ENCODE measurements around the gene CTLA4.
"Not testable (repeated sequence)": the region's sequence is repeated elsewhere in the genome, so short reads cannot be mapped to it uniquely, and the experiment has no call there.

The CTLA4 gene

DNA sequence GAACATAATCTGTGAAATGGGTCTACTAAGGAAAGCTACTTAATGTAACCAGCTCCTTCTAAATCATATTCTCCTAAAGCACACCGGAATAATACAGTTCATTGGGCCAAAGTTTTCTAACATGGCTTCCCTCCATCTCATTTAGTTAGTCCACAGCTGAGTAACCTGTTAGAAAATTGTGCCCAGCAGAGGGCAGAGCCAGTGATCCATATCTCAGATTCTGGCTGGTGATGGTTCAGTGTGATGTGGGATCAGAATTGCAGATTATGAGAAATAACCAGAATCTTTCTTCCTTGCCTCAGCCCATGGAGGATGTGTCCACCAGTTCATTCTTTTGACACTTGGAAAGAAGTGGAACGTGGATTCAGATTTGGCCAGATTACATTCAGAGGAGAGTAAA, 9.4 kb upstream of the CTLA4 start:
- DNase-seq: peak; percentile 76

DNA sequence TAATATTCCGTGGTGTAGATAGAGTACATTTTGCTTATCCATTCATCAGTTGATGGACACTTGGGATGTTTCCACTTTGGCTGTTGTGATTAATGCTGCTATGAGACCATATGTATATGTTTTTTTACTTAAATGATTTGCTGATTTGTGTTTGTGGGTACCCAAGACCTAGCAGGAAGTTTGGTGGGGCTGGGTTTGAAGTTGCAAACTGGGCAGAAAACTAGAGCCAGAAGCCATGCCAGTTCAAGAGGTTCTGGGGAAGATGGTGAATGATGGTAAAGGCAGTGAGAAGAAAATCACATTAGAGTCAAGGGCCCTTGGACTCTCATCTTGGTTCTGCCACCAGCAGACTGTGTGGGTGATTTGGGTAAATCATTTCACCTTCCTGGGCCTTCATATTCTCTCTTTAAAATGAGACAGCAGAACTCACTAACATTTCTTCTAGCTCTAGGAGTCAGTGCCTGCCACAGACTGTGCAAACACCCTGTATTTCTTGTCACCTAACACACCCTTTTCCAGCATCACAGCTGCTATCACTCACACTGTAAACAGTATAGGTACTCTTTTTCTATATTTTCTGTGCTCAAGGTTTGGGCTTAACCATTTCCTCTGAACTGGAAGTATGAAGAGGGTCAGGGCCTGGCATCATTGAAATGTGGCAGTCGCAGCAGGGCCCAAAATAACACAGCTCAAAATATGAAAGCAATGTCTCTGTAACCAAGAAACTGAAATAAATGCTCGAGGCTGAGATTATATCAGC, 8.4 kb upstream of the CTLA4 start:
- DNase-seq: no peak

DNA sequence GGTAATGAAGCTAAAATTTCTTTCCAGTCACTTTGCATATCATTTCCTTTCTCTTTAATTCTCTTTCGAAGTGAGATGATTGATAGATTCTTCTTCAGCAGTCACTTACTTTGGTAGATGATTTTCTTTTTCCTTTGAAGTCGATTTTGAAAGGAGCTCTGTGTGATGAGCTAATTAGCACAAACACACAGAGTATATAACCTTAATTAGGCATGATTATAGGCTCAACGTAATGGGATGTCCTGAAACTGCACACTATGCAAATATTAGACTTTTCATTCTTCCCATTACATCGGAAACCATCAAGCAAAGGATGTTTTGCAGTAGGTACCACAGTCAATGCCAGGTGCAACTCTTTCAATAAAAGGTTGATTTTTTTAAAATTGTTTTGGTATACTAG, 6.4 kb upstream of the CTLA4 start:
- no peak for DNase-seq

DNA sequence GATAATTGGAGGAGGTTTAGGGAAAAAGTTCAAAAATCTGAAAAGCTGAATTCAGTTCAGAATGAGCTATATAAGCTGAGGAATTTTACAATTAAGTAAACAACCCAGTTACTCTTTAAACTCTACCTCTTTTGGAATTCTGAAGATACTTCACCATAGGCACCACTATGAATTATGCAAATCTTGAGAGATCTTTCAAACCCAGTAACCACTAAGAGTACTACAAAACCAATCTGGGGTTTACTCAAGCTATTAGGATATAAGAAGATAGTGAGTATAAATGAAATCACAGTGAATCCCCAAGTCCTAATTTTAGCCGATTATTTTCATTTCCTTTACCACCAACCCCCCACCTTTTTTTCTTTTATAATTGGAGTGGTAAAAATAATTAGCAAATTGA, 6.0 kb upstream of the CTLA4 start:
- no peak for DNase-seq

DNA sequence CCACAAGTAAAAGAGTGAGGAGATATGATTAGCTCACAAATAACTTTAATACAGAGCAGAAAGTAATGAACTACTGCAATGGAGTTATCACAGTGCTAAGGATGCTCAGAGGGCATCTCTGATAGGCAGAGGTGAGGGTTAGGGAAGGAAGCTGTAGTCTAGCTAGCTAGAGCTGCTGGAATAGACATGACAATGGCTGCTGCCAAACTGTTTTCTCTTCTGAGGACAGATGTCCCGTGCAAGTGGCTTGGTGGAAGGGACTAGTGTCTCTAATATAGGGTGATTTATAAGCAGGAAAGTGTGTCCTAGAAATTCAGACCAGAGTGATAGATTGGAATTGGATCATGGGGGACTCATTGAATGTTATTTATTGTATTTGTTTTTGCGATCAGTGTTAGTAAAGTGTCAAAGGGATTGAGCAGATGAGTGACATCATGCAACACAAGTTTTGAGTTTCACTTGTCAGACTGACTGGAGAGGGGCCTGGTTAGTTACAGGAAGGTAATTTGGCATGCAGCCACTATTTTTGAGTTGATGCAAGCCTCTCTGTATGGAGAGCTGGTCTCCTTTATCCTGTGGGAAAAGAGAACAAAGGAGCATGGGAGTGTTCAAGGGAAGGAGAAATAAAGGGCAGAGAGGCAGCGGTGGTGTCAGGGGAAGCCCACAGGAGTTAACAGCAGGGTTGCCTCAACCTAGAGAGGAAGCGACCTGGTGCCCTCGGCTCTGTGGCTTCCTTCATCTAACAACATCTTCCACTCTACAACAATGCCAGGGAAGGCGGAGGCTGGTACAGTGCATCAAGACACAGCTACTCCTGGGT, 1.9 kb downstream of the CTLA4 start:
- peak; percentile 75 for DNase-seq

DNA sequence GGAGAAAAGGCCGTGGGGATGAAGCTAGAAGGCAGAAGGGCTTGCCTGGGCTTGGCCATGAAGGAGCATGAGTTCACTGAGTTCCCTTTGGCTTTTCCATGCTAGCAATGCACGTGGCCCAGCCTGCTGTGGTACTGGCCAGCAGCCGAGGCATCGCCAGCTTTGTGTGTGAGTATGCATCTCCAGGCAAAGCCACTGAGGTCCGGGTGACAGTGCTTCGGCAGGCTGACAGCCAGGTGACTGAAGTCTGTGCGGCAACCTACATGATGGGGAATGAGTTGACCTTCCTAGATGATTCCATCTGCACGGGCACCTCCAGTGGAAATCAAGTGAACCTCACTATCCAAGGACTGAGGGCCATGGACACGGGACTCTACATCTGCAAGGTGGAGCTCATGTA, 2.9 kb downstream of the CTLA4 start:
- peak; percentile 63 for DNase-seq

DNA sequence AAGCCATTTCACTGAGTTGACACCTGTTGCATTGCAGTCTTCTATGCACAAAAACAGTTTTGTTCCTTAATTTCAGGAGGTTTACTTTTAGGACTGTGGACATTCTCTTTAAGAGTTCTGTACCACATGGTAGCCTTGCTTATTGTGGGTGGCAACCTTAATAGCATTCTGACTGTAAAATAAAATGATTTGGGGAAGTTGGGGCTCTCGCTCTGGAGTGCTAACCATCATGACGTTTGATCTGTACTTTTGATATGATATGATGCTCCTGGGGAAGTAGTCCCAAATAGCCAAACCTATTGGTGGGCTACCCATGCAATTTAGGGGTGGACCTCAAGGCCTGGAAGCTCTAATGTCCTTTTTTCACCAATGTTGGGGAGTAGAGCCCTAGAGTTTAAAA, 3.4 kb downstream of the CTLA4 start:
- DNase-seq: peak; percentile 67

DNA sequence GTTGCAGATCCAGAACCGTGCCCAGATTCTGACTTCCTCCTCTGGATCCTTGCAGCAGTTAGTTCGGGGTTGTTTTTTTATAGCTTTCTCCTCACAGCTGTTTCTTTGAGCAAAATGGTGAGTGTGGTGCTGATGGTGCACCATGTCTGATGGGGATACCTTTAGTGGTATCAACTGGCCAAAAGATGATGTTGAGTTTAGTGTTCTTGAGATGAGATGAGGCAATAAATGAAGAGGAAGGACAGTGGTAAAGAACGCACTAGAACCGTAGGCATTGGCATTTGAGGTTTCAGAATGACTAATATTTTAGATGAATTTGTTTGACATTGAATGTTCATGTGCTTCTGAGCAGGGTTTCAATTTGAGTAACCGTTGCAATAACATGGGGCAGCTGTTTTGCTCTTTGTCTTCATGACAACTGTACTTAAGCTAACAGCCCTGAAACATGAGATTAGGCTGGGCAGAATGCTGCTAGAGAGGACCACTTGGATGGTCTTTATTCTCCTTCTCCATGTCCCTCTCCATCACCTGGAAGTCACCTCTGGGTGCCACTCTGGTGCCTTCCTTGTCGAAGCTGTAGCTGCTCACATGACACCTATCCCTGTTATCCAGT, 3.9 kb downstream of the CTLA4 start:
- DNase-seq: peak; percentile 91

DNA sequence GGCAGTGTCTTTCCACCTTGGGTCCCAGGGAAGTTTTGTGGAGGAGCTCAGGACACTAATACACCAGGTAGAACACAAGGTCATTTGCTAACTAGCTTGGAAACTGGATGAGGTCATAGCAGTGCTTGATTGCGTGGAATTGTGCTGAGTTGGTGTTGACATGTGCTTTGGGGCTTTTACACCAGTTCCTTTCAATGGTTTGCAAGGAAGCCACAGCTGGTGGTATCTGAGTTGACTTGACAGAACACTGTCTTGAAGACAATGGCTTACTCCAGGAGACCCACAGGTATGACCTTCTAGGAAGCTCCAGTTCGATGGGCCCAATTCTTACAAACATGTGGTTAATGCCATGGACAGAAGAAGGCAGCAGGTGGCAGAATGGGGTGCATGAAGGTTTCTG, 5.9 kb downstream of the CTLA4 start:
- peak; percentile 68 for DNase-seq

DNA sequence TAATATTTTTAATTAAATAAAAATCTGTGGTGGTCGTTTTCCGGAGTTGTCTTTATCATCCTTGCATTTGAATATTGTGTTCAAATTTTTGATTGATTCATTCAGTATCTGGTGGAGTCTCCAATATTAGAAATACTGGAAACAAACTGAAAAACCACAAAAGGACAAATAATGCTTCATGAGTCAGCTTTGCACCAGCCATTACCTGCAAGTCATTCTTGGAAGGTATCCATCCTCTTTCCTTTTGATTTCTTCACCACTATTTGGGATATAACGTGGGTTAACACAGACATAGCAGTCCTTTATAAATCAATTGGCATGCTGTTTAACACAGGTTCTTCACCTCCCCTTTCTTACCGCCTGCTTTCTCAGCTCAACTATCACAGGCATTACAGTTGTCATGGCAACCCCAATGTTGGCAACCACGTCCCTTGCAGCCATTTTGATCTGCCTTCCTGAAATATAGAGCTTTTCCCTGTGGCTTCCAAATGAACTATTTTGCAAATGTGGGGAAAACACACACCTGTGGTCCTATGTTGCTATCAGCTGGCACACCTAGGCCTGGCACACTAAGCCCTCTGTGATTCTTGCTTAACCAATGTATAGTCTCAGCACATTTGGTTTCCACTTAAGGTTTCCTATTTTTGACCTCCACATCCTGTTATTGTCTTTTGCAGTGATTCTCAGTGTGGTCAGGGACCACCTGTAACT, 6.5 kb downstream of the CTLA4 start:
- no peak for DNase-seq

DNA sequence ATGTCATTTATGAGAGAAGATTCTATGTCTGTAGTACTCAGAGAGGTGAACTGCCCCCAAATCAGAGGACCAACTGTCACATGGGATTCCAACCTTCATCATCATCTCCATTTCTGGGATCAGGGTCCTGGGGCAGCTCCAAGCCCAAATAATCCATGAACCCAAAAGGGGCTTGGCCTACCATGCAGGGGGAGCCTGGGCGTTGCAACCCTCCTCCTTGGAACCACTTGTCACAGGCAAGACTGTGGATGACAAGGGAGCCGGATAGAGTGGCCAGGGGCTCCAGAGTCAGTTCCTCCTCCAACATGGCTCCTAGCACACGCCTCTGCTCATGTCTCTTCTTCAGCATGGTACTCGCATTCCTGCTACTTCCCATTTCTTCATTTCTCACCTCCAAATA, 7.9 kb downstream of the CTLA4 start:
- no peak for DNase-seq

DNA sequence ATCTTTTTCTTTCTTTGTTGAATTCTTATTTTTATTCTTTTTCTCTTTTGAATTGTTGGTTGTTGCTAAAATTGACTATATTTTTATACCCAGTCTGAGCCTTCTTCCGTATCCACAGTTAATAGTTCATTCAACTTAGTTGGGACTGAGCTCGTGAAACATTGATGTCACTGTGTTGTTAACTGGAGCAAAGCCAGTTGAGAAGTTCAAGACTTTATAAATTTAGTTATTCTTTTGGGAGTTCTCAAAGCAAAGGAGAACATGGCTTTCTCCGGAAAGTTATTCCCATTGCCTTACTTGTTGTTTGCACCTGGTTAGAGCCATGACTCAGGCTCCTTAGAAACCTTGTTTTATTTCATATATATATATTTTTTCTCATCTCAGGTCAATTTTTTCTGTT, 8.8 kb downstream of the CTLA4 start:
- DNase-seq: no peak

DNA sequence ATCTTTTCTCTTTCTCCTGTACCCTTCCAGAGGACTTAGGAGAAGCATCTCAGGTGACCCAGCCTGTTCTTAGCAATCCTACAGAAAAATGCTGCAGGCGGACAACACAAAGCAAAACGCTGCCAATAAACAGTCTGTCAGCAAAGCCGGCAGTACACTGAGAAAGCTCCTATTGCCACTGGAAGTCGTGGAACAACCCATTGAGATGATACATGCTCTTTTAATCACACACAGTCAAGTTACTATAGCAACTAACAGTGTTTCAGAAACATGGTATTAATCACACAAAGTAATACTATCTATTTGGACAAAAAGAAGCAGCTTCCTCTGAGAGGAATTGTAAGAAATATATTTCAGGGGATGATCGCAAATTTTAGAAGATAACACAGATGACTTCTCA, 10.5 kb downstream of the CTLA4 start:
- no peak for DNase-seq

DNA sequence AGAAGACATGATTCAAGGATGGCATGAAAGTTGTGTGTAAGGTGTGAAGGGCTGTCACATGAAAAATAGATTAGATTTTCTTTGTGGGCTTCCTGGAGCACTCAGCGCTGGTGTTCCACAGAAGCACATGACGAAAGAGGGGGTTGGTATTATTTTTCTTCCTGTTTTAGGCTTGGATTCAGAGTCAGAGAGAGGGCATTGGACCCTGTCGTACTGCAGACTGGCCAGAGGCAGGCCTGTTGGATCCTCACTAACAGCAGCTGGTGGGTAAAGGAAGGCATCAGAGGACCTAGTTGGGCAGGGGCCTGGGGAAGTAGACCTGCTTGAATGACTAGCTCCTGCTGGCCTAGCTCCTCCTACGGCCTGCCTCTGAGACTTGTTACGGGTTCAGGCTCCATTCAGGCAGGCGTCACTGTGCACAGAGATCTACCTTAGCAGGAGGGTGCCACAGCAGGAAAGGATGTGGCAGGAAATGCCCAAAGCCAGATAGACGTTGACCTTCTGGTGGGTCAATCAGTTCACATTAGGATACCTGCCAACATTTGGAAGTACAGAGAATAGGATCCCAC, 13.1 kb downstream of the CTLA4 start:
- no peak for DNase-seq

DNA sequence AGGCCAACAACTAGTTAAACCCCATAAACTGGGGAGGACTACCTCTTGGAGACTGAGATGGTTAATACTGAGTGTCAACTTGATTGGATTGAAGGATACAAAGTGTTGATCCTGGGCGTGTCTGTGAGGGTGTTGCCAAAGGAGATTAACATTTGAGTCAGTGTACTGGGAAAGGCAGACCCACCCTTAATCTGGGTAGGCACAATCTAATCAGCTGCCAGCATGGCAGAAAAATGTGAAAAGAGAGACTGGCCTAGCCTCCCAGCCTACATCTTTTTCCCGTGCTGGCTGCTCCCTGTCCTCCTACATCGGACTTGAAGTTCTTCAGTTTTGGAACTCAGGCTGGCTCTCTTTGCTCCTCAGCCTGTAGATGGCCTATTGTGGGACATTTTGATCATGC, 13.6 kb downstream of the CTLA4 start:
- DNase-seq: not testable (repeated sequence)

DNA sequence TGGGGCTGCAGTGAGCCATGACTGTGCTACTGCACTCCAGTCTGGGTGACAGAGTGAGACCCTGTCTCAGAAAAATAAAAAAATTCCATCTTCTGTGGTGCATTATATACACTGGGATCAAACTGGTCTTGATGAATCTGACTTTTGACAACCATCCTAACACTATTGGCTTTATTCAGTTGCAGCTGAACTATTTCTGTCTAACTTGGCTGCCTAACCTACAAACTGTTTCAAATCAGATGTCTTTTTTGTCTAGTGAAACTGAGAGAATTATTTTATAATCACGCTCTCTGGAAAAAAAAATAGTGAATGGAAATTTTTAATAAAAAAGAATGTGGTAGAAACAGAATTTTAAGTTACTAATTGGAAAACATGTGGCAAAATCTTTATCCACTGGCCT, 15.0 kb downstream of the CTLA4 start:
- no peak for DNase-seq

DNA sequence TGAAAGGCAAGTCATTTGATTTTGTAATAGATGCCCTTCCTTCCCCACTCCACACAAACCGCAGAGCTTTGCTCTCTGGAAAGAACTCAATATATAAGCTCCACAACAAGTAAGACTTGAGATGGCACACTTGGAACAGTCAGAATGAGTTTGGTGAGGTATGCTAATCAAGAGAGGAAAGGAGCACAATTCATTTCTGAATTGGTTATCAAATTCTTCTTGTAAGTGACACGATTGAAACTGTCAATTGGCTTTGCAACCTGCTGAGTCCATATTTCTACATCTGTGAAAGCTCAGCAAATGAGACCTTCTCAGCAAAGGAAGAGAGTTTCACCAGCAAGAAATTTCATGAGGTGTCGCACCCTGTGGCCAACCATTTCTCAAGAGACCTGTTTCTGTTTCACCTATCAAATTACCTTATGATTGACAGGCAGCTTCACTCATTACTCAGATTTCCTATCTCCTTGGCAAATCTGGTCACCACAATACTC, 19.1 kb downstream of the CTLA4 start:
- peak; percentile 93 for DNase-seq

DNA sequence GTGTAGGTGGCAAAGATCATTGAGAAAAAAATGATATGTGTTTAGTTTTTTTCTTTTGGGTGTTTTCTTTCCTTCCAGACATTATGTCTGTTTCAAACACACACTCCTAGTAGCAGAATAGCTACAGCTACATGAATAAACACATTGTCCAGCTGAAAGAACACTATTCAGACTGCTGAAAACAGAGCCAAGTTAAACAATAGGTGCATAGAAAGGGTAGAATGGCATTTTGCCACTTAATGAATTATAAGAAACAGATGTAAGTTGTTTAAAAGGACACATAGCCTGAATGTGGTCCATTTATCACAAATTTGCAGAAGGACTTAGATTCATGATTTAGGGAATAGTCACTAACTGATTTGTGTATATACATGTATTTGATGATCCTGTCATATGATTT, 20.1 kb downstream of the CTLA4 start:
- no peak for DNase-seq

DNA sequence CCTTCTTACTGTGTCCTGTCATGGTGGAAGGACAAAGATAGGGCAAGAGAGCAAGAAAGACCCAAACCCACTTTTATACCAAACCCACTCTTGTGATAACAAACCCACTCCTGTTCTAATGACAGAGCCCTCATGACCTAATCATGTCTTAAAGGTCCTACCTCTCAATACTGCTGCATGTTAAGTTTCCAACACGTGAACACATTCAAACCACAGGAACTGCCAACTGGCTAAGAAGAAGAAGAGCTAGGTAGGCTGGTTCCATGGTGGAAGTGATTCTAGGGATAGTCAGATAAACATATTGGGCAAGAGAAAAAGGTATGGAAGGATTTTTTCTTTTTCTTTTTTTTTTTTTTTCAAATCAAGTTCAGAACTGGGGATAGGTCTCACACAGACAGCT, 22.0 kb downstream of the CTLA4 start:
- DNase-seq: peak; percentile 63

DNA sequence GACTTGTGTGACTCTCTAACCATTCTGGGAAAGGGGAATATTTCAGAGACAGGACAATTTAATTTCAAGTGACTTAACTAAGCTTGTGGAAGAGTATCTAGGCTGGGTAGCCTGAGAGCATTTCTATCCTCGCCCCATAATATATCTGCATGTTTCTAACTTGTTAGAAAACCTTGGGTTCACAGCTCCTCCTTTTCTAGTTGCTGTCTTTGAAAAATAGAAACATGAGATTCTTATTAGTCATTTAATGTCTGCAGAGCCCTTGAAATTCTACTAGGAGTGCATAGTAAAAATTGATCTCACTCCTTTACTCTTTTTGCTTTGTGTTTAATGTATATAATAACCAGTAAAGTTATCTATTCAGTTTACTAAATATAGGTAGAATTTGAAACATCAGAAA, 22.4 kb downstream of the CTLA4 start:
- DNase-seq: no peak

DNA sequence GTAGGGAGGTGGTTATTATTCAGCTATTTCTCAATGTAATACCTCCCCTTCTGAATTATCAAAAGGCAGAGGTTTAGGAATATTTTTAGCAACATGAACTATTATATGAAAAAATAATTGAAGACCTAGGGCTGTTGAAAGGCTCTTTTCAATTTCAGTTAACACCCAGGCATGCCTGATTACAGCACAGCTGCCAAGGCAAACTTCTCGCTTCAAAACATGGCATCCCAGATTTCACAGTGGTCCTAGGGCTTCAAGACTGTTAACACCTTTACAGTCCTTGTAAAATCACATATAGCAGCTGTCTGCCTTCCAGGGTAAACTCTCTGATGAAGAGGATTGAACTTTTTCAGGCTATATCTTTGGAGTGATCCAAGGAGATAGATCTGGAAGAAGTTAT, 23.2 kb downstream of the CTLA4 start:
- no peak for DNase-seq

DNA sequence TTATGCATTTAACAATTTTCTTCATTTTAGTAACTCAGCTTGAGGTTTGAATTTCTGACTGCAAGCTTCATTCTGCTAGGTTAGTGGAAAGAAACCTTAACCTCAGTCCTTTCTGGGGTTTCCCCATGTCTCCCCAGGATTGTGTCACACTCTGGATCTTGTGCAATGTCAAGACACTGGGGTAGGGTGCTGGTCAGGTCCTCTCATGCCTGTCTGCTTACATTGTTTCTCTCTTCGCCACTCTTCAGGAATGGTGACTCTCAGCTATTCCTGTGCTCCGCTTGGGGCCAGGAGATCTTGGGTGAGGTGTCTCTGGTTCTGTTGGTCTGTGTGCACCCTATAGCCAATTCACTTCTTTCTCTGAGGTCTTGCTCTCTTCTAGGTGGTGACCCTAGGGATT, 23.9 kb downstream of the CTLA4 start:
- peak; percentile 94 for DNase-seq

DNA sequence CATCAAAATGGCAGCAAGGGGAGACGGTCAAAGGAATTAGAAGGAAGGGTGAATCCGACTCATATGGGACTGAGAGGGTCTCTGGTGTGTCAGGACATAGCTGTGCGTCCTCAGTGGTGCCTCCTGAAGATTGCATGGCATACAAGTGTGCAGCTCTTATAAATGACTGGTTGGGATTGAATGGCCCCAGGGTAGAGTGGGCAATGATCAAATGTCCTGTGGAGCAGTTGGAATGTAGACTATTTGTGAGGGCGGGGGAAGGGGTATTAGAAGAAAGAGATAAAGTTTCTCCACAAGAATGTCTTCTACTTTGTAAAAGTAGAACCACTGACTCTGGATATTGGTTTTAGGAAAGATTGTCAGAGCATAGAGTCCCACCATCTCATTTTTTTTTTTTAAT, 24.6 kb downstream of the CTLA4 start:
- DNase-seq: no peak
